Thymus (tissue), 14 donors: Measurements from ENCODE around the gene PLPPR4. TPM values are rescaled to one million over a fixed set of nuclear protein-coding genes. Genes with fewer than 3 reads are reported as not detected.

Experiments
- DNase-seq, 9 donors: peaks; one replicate each; pipeline ENCODE4 v3.0.0-alpha.2; 2013; ENCODE audit warnings: low spot score in 9 of 9, low read depth in 6 of 9, missing footprints in 1 of 9
- H3K27ac ChIP-seq, 2 donors: one replicate each; pipeline ENCODE4 v1.5.1; 2013; ENCODE audit warnings: control low read depth in 1 of 2, low read depth in 1 of 2, low read length in 1 of 2, mild to moderate bottlenecking in 1 of 2, moderate library complexity in 1 of 2
- H3K27me3 ChIP-seq, 2 donors: one replicate each; pipeline ENCODE4 v1.5.1; 2013; ENCODE audit warnings: low read length in 1 of 2; ENCODE audit not compliant: control insufficient read depth in 2 of 2, insufficient read depth in 1 of 2
- H3K36me3 ChIP-seq, 2 donors: one replicate each; pipeline ENCODE4 v1.5.1; 2013; ENCODE audit warnings: low read length in 1 of 2, mild to moderate bottlenecking in 1 of 2, moderate library complexity in 1 of 2; ENCODE audit not compliant: control insufficient read depth in 2 of 2, insufficient read depth in 2 of 2
- H3K4me1 ChIP-seq, 2 donors: one replicate each; pipeline ENCODE4 v1.5.1; 2013; ENCODE audit warnings: low read length in 2 of 2; ENCODE audit not compliant: control insufficient read depth in 2 of 2, insufficient read depth in 2 of 2
- H3K4me3 ChIP-seq, 2 donors: one replicate each; pipeline ENCODE4 v1.5.1; 2013; ENCODE audit warnings: low read length in 2 of 2, control low read depth in 1 of 2, mild to moderate bottlenecking in 1 of 2
- H3K9me3 ChIP-seq, 2 donors: one replicate each; pipeline ENCODE4 v1.5.1; 2013; ENCODE audit warnings: low read length in 1 of 2, mild to moderate bottlenecking in 1 of 2; ENCODE audit not compliant: control insufficient read depth in 2 of 2, insufficient read depth in 1 of 2
- WGBS: extraction: QIAGEN DNeasy Blood & Tissue Kit; methylation state at CpG from one replicate; pipeline ENCODE4 v1.1.7; 2013; 5-methylcytosine and 5-hydroxymethylcytosine counted together
- long read RNA-seq, 10 donors: transcript quantifications; one replicate each; lab custom pipeline, GENCODE V29; 2026
- polyA plus RNA-seq: library from polyadenylated mRNA; stranded (reverse); fragments of 200-250 nt; gene quantifications from one replicate; pipeline ENCODE4 v1.2.3, GENCODE V29; 2013
- total RNA-seq: library from RNA; stranded (reverse); fragments of 120-200 nt; gene quantifications from one replicate; pipeline ENCODE4 v1.2.4, GENCODE V29; 2013
- donor health status: healthy.

Gene PLPPR4
- total RNA-seq (0.42 TPM), polyA plus RNA-seq (0.30 TPM)
- long read RNA-seq, donor 1 = 0 reads
- long read RNA-seq, donor 2 = 0 reads
- long read RNA-seq, donor 3 = 0 reads
- long read RNA-seq, donor 4 = 0 reads
- long read RNA-seq, donor 5 = 0 reads
- long read RNA-seq, donor 6 = 0 reads
- long read RNA-seq, donor 7 = 0 reads
- long read RNA-seq, donor 8 = 0 reads
- long read RNA-seq, donor 9 = 0 reads
- long read RNA-seq, donor 10 = 0 reads

GRCh38 chr1:99264201-99265021, at the start of gene PLPPR4:
PLPPR4 (plus strand) TSS chr1:99264492; CDS start chr1:99264594, 102 bp downstream.
- peaks cover 10 to 31% of the 10 kb centered on the region in 2 donors for H3K27me3 ChIP-seq
- H3K27ac ChIP-seq = no peak within 1 kb of the TSS
- H3K4me1 ChIP-seq = no peaks in the 10 kb centered on the region
- WGBS = 4% methylated on average over 51 of the region's 51 CpGs
- H3K9me3 ChIP-seq = no peaks in the 10 kb centered on the region
- DNase-seq = peak in 2 of 9 donors; percentile 0 to 2
- no peak within 1 kb of the TSS for H3K4me3 ChIP-seq
- H3K36me3 ChIP-seq = no peaks in the 10 kb centered on the region

DNA sequence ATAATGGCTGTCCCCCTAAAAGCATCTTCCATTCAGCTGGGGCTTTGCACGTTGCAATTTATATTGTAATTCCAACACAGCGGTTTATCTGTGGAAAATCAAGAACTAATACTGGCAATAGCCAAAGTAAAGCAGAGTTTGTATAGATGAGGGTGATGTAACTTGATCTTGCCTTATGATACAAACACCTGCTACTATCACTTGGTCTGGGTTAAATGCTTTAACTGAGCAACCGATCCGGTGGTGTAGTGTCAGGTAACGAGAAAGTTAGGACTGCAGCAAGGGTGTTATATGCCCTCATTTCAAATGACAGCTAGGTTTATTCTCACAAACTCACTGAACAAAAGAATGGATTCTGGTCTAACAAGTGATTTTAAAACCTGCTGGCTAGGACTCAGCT, 47.3 kb upstream of the PLPPR4 start:
- Histone ChIP-seq H3K4me3 (no peak overlapping the region), H3K4me1 (no peaks in the 10 kb centered on the region), H3K27ac (no peak overlapping the region), H3K9me3 (no peaks in the 10 kb centered on the region), H3K27me3 (no peaks in the 10 kb centered on the region), H3K36me3 (no peaks in the 10 kb centered on the region)
- DNase-seq = no peak
- WGBS = 88% methylated on average over 5 of the region's 5 CpGs

DNA sequence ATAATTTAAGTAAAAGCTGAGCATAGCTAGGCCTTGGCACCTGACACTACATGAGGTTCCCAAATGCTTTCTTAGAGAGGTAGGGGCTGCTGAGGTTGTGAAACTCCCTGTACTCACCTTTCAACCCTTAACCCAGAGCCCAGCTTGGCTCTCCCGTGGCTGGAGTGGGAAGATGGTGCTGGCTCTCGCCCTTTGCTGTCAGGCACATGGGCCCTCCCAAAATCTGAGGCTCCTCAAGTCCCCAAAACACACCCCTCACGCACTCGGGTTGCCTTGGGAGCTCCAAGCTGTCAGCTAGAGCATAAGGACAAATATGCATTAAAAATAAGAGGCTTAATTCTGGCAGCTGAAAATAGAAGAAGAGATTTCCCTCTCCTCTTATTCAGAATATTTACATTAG, 46.7 kb upstream of the PLPPR4 start:
- no peaks in the 10 kb centered on the region for H3K27me3 ChIP-seq
- no peak overlapping the region for H3K4me3 ChIP-seq
- no peaks in the 10 kb centered on the region for H3K4me1 ChIP-seq
- no peak for DNase-seq
- H3K27ac ChIP-seq = no peak overlapping the region
- H3K36me3 ChIP-seq = no peaks in the 10 kb centered on the region
- 61% methylated on average over 4 of the region's 4 CpGs for WGBS
- no peaks in the 10 kb centered on the region for H3K9me3 ChIP-seq

GRCh38 chr1:99218572-99218971, 45.7 kb upstream of the PLPPR4 start:
- Histone ChIP-seq H3K4me1 (no peaks in the 10 kb centered on the region), H3K36me3 (no peaks in the 10 kb centered on the region), H3K4me3 (no peak overlapping the region), H3K27ac (no peak overlapping the region), H3K27me3 (no peaks in the 10 kb centered on the region), H3K9me3 (no peaks in the 10 kb centered on the region)
- no peak for DNase-seq
- 87% methylated on average over 4 of the region's 4 CpGs for WGBS

DNA sequence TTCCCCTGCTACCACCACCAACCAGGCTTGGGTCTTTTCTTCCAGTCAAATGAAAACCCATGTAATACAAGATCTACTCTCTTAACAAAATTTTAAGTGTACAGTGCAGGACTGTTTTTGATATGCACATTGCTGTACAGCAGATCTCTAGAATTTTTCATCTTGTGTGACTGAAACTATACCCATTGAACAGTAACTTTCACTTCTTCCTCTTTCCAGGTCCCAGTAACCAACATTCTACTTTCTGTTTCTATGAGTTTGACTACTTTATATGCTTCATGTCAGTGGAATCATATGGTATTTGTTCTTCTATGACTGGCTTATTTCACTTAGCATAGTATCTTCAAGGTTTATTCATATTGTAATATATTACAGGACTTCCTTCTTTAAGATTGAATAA, 45.3 kb upstream of the PLPPR4 start:
- H3K4me1 ChIP-seq = no peaks in the 10 kb centered on the region
- no peaks in the 10 kb centered on the region for H3K9me3 ChIP-seq
- no peak overlapping the region for H3K4me3 ChIP-seq
- no peak overlapping the region for H3K27ac ChIP-seq
- no peak for DNase-seq
- no peaks in the 10 kb centered on the region for H3K36me3 ChIP-seq
- H3K27me3 ChIP-seq = no peaks in the 10 kb centered on the region

- H3K4me3 ChIP-seq = no peak overlapping the region
- no peaks in the 10 kb centered on the region for H3K4me1 ChIP-seq
- no peak overlapping the region for H3K27ac ChIP-seq
- no peaks in the 10 kb centered on the region for H3K9me3 ChIP-seq
- WGBS = 83% methylated on average over 3 of the region's 3 CpGs
- no peaks in the 10 kb centered on the region for H3K36me3 ChIP-seq
- no peaks in the 10 kb centered on the region for H3K27me3 ChIP-seq
- DNase-seq = no peak
Measured at GRCh38 chr1:99227056-99227897, 37.0 kb upstream of the PLPPR4 start.

- no peaks in the 10 kb centered on the region for H3K36me3 ChIP-seq
- no peaks in the 10 kb centered on the region for H3K4me1 ChIP-seq
- no peaks in the 10 kb centered on the region for H3K9me3 ChIP-seq
- H3K27me3 ChIP-seq = no peaks in the 10 kb centered on the region
- no peak overlapping the region for H3K27ac ChIP-seq
- no peak overlapping the region for H3K4me3 ChIP-seq
- WGBS = 96% methylated on average over 1 of the region's 2 CpGs
- DNase-seq = no peak
Measured at GRCh38 chr1:99228153-99228552, 36.1 kb upstream of the PLPPR4 start.

DNA sequence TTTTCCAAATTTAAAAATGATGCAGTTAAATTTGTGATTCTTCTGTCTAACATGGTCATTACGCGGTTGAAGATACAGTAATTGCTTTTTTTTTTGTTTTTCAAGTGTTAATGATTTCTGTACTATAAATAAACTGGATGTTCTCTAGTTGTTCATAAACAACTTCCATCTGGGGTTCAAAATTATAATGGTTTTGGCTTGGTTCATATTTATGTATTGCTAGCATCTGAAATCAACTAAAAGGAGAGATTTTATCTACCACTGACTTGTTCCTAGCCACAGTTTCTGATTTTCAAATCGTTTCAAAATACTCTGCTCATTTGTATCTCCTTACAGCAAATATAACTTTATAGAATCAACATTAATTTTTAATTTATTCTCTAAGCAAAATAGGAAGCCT, 35.2 kb upstream of the PLPPR4 start:
- Histone ChIP-seq H3K36me3 (no peaks in the 10 kb centered on the region), H3K27ac (no peak overlapping the region), H3K9me3 (no peaks in the 10 kb centered on the region), H3K4me3 (no peak overlapping the region), H3K27me3 (no peaks in the 10 kb centered on the region), H3K4me1 (no peaks in the 10 kb centered on the region)
- no peak for DNase-seq
- WGBS = 96% methylated on average over 3 of the region's 3 CpGs

DNA sequence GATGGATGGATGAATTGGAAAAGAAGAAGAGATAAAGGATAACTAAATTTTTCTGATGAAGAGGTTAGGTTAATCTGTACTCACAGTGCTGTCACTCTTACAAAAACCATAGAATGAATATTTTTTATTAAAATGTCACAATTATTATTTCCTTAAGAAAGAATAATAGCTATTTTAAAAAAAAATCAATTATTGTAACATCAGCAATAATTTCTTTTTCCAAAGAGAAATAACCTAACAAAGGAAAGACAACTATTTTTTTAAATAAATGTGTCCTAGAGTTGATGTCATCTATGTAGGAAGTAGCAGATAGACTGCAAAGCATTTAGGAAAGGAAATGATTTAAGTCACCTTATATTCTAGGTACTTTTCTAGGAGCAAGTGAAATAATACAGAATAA, 33.6 kb upstream of the PLPPR4 start:
- no peak for DNase-seq
- H3K36me3 ChIP-seq = no peaks in the 10 kb centered on the region
- no peaks in the 10 kb centered on the region for H3K4me1 ChIP-seq
- no peaks in the 10 kb centered on the region for H3K9me3 ChIP-seq
- H3K27me3 ChIP-seq = no peaks in the 10 kb centered on the region
- no peak overlapping the region for H3K4me3 ChIP-seq
- no peak overlapping the region for H3K27ac ChIP-seq
